ENCODE results near the gene HIC2.
"Not testable (repeated sequence)": the region's sequence is repeated elsewhere in the genome, so short reads cannot be mapped to it uniquely, and the experiment has no call there.

The HIC2 gene

GRCh38 chr22:21492271-21492670 is 75.1 kb downstream of the HIC2 start:
- FAIRE-seq; DNase-seq (ENCODE audit: insufficient read length): not testable (repeated sequence)

GRCh38 chr22:21493789-21494782 is 76.9 kb downstream of the HIC2 start:
- not testable (repeated sequence) for DNase-seq (ENCODE audit: insufficient read length)

GRCh38 chr22:21497984-21498383 is 80.8 kb downstream of the HIC2 start:
- FAIRE-seq: not testable (repeated sequence)

More at GRCh38 chr22:21493789-21494782, 76.9 kb downstream of the HIC2 start:
- not testable (repeated sequence) for FAIRE-seq

GRCh38 chr22:21498489-21498888 is 81.3 kb downstream of the HIC2 start:
- not testable (repeated sequence) for DNase-seq (ENCODE audit: insufficient read length); FAIRE-seq

More at GRCh38 chr22:21497984-21498383, 80.8 kb downstream of the HIC2 start:
- DNase-seq (ENCODE audit: insufficient read length): not testable (repeated sequence)

- not testable (repeated sequence) for FAIRE-seq; DNase-seq (ENCODE audit: insufficient read length)
Measured at GRCh38 chr22:21499623-21500506, 82.7 kb downstream of the HIC2 start.

Data from GM12892 (cell line).